Measurements from ENCODE around the gene HP1BP3. TPM values are rescaled to one million over a fixed set of nuclear protein-coding genes. Genes with fewer than 3 reads are reported as not detected.
A peak's percentile ranks its signal among the peaks of the same experiment; 100 is the strongest.
"Not testable (repeated sequence)": the region's sequence is repeated elsewhere in the genome, so short reads cannot be mapped to it uniquely, and the experiment has no call there.

The HP1BP3 gene
- total RNA-seq, 2 donors from 2014 or later, result 207 to 223 TPM

- WGBS, 2 experiments (ENCODE audit: insufficient coverage in 1 of 2, insufficient read length in 1 of 2), result 94 to 100% methylated on average over 1 to 12 of the region's 12 CpGs
- DNase-seq, result peak; percentile 24
- no peaks in the 10 kb centered on the region for H3K4me1 Mint-ChIP-seq
Measured at GRCh38 chr1:20720631-20721091, 66.4 kb downstream of the HP1BP3 start.

GRCh38 chr1:20719871-20720620, 67.1 kb downstream of the HP1BP3 start:
- DNase-seq, result peak; percentile 24
- H3K9me3 Mint-ChIP-seq, result no peaks in the 10 kb centered on the region
- H3K27ac ChIP-seq (ENCODE audit: low read depth, low read length), result no peak overlapping the region
- peaks cover 24% of the 10 kb centered on the region for H3K27me3 ChIP-seq (ENCODE audit: control insufficient read depth, insufficient read depth, low read length, poor library complexity, severe bottlenecking)
- no peak overlapping the region for H3K9ac ChIP-seq (ENCODE audit: extremely low read depth, low read length, poor library complexity, severe bottlenecking)
- H3K4me3 ChIP-seq (ENCODE audit: low read length), result no peak overlapping the region
- H3K36me3 ChIP-seq (ENCODE audit: control insufficient read depth, insufficient read depth, low read length), result no peaks in the 10 kb centered on the region
- H3K27ac Mint-ChIP-seq, result no peak overlapping the region
- no peaks in the 10 kb centered on the region for H3K36me3 Mint-ChIP-seq (ENCODE audit: low read depth)
- H3K4me3 Mint-ChIP-seq, result no peak overlapping the region
- H3K9me3 ChIP-seq (ENCODE audit: control insufficient read depth, low read length), result no peaks in the 10 kb centered on the region
- 92 to 100% methylated on average over 3 to 5 of the region's 5 CpGs for WGBS, 2 experiments (ENCODE audit: insufficient coverage in 1 of 2, insufficient read length in 1 of 2)
- no peaks in the 10 kb centered on the region for H3K4me1 ChIP-seq (ENCODE audit: control insufficient read depth, insufficient read depth, low read length)
- peaks cover 33% of the 10 kb centered on the region for H3K27me3 Mint-ChIP-seq (ENCODE audit: insufficient read depth)
- no peak for TF ChIP-seq CTCF (conservative IDR thresholded peaks at IDR 0.05)
- no peaks in the 10 kb centered on the region for H3K4me1 Mint-ChIP-seq

More at GRCh38 chr1:20720631-20721091, 66.4 kb downstream of the HP1BP3 start:
- H3K9me3 ChIP-seq (ENCODE audit: control insufficient read depth, low read length), result no peaks in the 10 kb centered on the region
- no peak overlapping the region for H3K9ac ChIP-seq (ENCODE audit: extremely low read depth, low read length, poor library complexity, severe bottlenecking)
- H3K27me3 ChIP-seq (ENCODE audit: control insufficient read depth, insufficient read depth, low read length, poor library complexity, severe bottlenecking), result peaks cover 24% of the 10 kb centered on the region
- H3K27ac ChIP-seq (ENCODE audit: low read depth, low read length), result no peak overlapping the region
- Mint-ChIP-seq H3K27me3 (ENCODE audit: insufficient read depth) (peaks cover 33% of the 10 kb centered on the region), H3K36me3 (ENCODE audit: low read depth) (no peaks in the 10 kb centered on the region), H3K9me3 (no peaks in the 10 kb centered on the region), H3K27ac (no peak overlapping the region), H3K4me3 (no peak overlapping the region)
- TF ChIP-seq CTCF (conservative IDR thresholded peaks at IDR 0.05), result no peak
- H3K4me3 ChIP-seq (ENCODE audit: low read length), result no peak overlapping the region
- no peaks in the 10 kb centered on the region for H3K36me3 ChIP-seq (ENCODE audit: control insufficient read depth, insufficient read depth, low read length)
- no peaks in the 10 kb centered on the region for H3K4me1 ChIP-seq (ENCODE audit: control insufficient read depth, insufficient read depth, low read length)

GRCh38 chr1:20719261-20719660, 67.8 kb downstream of the HP1BP3 start:
- H3K27ac Mint-ChIP-seq, result no peak overlapping the region
- no peak overlapping the region for H3K4me3 Mint-ChIP-seq
- H3K4me1 Mint-ChIP-seq, result no peaks in the 10 kb centered on the region
- H3K36me3 Mint-ChIP-seq (ENCODE audit: low read depth), result no peaks in the 10 kb centered on the region
- Histone ChIP-seq H3K27ac (ENCODE audit: low read depth, low read length) (no peak overlapping the region), H3K9me3 (ENCODE audit: control insufficient read depth, low read length) (no peaks in the 10 kb centered on the region), H3K36me3 (ENCODE audit: control insufficient read depth, insufficient read depth, low read length) (no peaks in the 10 kb centered on the region), H3K4me3 (ENCODE audit: low read length) (no peak overlapping the region), H3K27me3 (ENCODE audit: control insufficient read depth, insufficient read depth, low read length, poor library complexity, severe bottlenecking) (peaks cover 24% of the 10 kb centered on the region), H3K9ac (ENCODE audit: extremely low read depth, low read length, poor library complexity, severe bottlenecking) (no peak overlapping the region), H3K4me1 (ENCODE audit: control insufficient read depth, insufficient read depth, low read length) (no peaks in the 10 kb centered on the region)
- no peak for TF ChIP-seq CTCF (conservative IDR thresholded peaks at IDR 0.05)
- H3K27me3 Mint-ChIP-seq (ENCODE audit: insufficient read depth), result peaks cover 33% of the 10 kb centered on the region
- DNase-seq, result peak; percentile 30
- no peaks in the 10 kb centered on the region for H3K9me3 Mint-ChIP-seq
- 90 to 92% methylated on average over 4 to 8 of the region's 8 CpGs for WGBS, 2 experiments (ENCODE audit: insufficient coverage in 1 of 2, insufficient read length in 1 of 2)

- WGBS, 2 experiments (ENCODE audit: insufficient coverage in 1 of 2, insufficient read length in 1 of 2), result 76 to 79% methylated on average over 16 to 17 of the region's 17 CpGs
- H3K36me3 ChIP-seq (ENCODE audit: control insufficient read depth, insufficient read depth, low read length); H3K27ac ChIP-seq (ENCODE audit: low read depth, low read length); H3K9ac ChIP-seq (ENCODE audit: extremely low read depth, low read length, poor library complexity, severe bottlenecking); H3K4me1 Mint-ChIP-seq; H3K9me3 Mint-ChIP-seq; H3K36me3 Mint-ChIP-seq (ENCODE audit: low read depth); H3K4me1 ChIP-seq (ENCODE audit: control insufficient read depth, insufficient read depth, low read length); H3K9me3 ChIP-seq (ENCODE audit: control insufficient read depth, low read length); DNase-seq: not testable (repeated sequence)
- peaks cover 33% of the 10 kb centered on the region for H3K27me3 Mint-ChIP-seq (ENCODE audit: insufficient read depth)
- peaks cover 24% of the 10 kb centered on the region for H3K27me3 ChIP-seq (ENCODE audit: control insufficient read depth, insufficient read depth, low read length, poor library complexity, severe bottlenecking)
- peak overlapping the region; percentile 58 for H3K4me3 Mint-ChIP-seq
- peak overlapping the region; percentile 17 for H3K27ac Mint-ChIP-seq
- H3K4me3 ChIP-seq (ENCODE audit: low read length), result peak overlapping the region; percentile 73
Measured at GRCh38 chr1:20718343-20718882, 68.7 kb downstream of the HP1BP3 start.

Measured in endodermal cell (in vitro differentiated cells).